Mucosa of descending colon (tissue), 3 donors: Measurements from ENCODE around the gene RPS5. TPM values are rescaled to one million over a fixed set of nuclear protein-coding genes. Genes with fewer than 3 reads are reported as not detected.

ENCODE experiments used
- ATAC-seq: fragments of 200-7000 bp; cut with Tn5 transposase; one replicate; pipeline ENCODE4 v1.9.1; 2020; ENCODE audit warnings: mild to moderate bottlenecking, moderate library complexity
- DNase-seq, 3 donors: peaks; one replicate each; pipeline ENCODE4 v3.0.0-alpha.2; 2020
- H3K36me3 ChIP-seq: fragments of 200-600 bp; one replicate; pipeline ENCODE4 v1.8.0; 2021; ENCODE audit warnings: low read depth, mild to moderate bottlenecking
- H3K4me1 ChIP-seq: fragments of 200-600 bp; one replicate; pipeline ENCODE4 v1.8.0; 2021; ENCODE audit warnings: low read depth, mild to moderate bottlenecking
- H3K4me3 ChIP-seq: fragments of 200-600 bp; one replicate; pipeline ENCODE4 v1.8.0; 2021; ENCODE audit warnings: mild to moderate bottlenecking
- H3K9me3 ChIP-seq: fragments of 200-600 bp; one replicate; pipeline ENCODE4 v1.8.0; 2021; ENCODE audit warnings: mild to moderate bottlenecking
- intact Hi-C, 2 donors: fragments of 100-400 bp; cut with DNase I in 1 of 2; cut with micrococcal nuclease in 1 of 2; formaldehyde crosslinking; loops; one replicate each; pipeline versions ENCODE4 v1.11.0 to v1.11.1; 2022; cut with DNase I, micrococcal nuclease
- total RNA-seq, 3 donors: library from RNA; stranded (reverse); fragmentation: NEBNext Ultra II Directional in 2 of 3; extraction: Animal tissue kit (Norgen Biotek cat#: 25700) in 2 of 3; gene quantifications; one replicate each; pipeline versions ENCODE4 v1.2.1 to v1.2.4, GENCODE V29; 2021 to 2023
- TF ChIP-seq, protein P1 (sequence below): fragments of 200-600 bp; IDR thresholded peaks from one replicate; pipeline ENCODE4 v1.8.0; 2022; ENCODE audit warnings: antibody characterized with exemption, mild to moderate bottlenecking
- donor health status: DM: no; HTN: no; CAD: no; lungs with moderate emphysema.
- donor health status: DM: no; HTN: no; CAD: no.
- donor health status: DM: no; HTN: yes; CAD: no.

Gene RPS5
- total RNA-seq, 3 donors from 2014 or later: 692 to 768 (median 754) TPM

GRCh38 chr19:58408152-58409009, 21.3 kb downstream of the RPS5 start, which contains the start of gene ZNF584:
TSS of gene ZNF584 (plus strand) at chr19:58408649. CDS start at chr19:58409148, 499 bp downstream.
- DNase-seq (peak; percentile 94 to 95 (median 95)), ATAC-seq (peak; percentile 98)
- peaks cover 15% of the 10 kb centered on the region for H3K4me1 ChIP-seq
- H3K9me3 ChIP-seq: no peaks in the 10 kb centered on the region
- peak within 1 kb of the TSS; percentile 59 for H3K4me3 ChIP-seq
- intact Hi-C loops: no loop called here
- H3K36me3 ChIP-seq: no peaks in the 10 kb centered on the region
- TF ChIP-seq, protein P1, sequence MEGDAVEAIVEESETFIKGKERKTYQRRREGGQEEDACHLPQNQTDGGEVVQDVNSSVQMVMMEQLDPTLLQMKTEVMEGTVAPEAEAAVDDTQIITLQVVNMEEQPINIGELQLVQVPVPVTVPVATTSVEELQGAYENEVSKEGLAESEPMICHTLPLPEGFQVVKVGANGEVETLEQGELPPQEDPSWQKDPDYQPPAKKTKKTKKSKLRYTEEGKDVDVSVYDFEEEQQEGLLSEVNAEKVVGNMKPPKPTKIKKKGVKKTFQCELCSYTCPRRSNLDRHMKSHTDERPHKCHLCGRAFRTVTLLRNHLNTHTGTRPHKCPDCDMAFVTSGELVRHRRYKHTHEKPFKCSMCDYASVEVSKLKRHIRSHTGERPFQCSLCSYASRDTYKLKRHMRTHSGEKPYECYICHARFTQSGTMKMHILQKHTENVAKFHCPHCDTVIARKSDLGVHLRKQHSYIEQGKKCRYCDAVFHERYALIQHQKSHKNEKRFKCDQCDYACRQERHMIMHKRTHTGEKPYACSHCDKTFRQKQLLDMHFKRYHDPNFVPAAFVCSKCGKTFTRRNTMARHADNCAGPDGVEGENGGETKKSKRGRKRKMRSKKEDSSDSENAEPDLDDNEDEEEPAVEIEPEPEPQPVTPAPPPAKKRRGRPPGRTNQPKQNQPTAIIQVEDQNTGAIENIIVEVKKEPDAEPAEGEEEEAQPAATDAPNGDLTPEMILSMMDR: no peak

DNA sequence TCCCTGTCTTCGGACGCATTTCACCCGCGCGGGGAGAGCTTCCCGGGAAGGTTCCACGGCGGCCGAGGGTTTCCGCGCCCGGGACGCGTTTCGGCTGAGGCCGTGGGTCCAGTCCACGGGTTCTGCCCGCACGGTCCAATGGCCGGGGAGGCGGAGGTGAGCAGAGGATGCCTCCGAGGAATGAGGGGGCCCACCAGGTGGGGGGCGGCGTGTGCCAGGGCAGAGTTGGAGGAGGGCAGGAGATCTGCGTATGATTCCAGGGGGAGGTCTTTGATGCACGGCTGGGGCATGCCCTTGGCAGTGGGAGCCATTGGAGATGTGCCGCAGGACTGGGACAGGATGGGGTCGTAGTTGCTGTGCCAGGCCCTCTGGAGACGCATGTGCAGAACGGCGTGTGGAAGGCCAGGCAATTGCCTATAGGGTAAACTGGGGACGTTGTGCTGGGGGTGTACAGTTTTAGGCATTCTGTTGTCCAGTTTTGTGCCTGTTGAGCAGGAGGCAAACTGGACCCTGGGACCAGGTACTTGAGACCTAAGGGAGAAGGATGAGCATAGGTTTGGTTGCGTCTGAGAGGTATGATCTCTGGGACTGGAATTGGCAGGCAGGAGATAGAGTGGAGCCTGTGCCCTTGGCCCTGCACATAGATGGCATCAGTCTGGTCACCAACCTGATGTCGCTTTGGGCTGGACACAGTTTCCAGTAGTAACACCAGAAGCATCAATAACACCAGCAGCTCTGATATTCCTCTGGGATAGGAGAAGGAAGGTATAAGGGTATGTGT, 22.1 kb downstream of the RPS5 start:
- DNase-seq: no peak
- Histone ChIP-seq H3K36me3 (no peaks in the 10 kb centered on the region), H3K4me3 (peak overlapping the region; percentile 59), H3K9me3 (no peaks in the 10 kb centered on the region), H3K4me1 (peaks cover 15% of the 10 kb centered on the region)
- ATAC-seq: peak; percentile 37
- TF ChIP-seq, protein P1: no peak
- intact Hi-C loops: no loop called here

DNA sequence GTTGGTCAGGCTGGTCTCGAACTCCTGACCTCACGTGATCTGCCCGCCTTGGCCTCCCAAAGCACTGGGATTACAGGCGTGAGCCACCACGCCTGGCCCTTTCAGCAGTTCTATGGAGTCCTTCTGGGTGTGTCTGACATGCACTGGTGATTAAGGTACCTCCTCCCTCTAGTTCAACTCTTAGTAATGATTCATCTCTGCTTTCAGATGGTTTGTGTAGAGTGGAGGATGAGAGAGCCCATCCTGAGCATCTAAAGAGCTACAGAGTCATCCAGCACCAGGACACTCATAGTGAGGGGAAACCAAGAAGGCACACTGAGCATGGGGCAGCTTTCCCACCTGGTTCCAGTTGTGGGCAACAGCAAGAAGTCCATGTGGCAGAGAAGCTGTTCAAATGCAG, 29.5 kb downstream of the RPS5 start:
- intact Hi-C loops: no loop called here
- TF ChIP-seq, protein P1: no peak

GRCh38 chr19:58417071-58417470, 30.0 kb downstream of the RPS5 start:
- H3K9me3 ChIP-seq: no peaks in the 10 kb centered on the region
- H3K36me3 ChIP-seq: peaks cover 8% of the 10 kb centered on the region
- DNase-seq (no peak), ATAC-seq (no peak)
- no peak overlapping the region for H3K4me3 ChIP-seq
- TF ChIP-seq, protein P1: no peak
- no peaks in the 10 kb centered on the region for H3K4me1 ChIP-seq
- intact Hi-C loops: no loop called here

More for the DNA sequence above, 29.5 kb downstream of the RPS5 start:
- DNase-seq (no peak), ATAC-seq (no peak)
- no peaks in the 10 kb centered on the region for H3K4me1 ChIP-seq
- H3K4me3 ChIP-seq: no peak overlapping the region
- H3K9me3 ChIP-seq: no peaks in the 10 kb centered on the region
- H3K36me3 ChIP-seq: peaks cover 8% of the 10 kb centered on the region

GRCh38 chr19:58428617-58429016, 41.5 kb downstream of the RPS5 start:
- TF ChIP-seq, protein P1: no peak
- DNase-seq: no peak
- Histone ChIP-seq H3K9me3 (peaks cover 75% of the 10 kb centered on the region), H3K4me3 (no peak overlapping the region), H3K4me1 (no peaks in the 10 kb centered on the region), H3K36me3 (no peaks in the 10 kb centered on the region)
- ATAC-seq: no peak
- intact Hi-C loops: no loop called here
